NT2/D1 (cell line): ENCODE results near the gene WDR59.

Source experiments
- SUZ12 ChIP-seq: IDR thresholded peaks from 2 replicates; pipeline ENCODE4 v1.6.1; 2011; ENCODE audit not compliant: insufficient read length, insufficient read depth; ENCODE audit errors: extremely low read depth
- ZNF274 ChIP-seq: IDR thresholded peaks from 2 replicates; pipeline ENCODE4 v1.6.1; 2011; ENCODE audit warnings: mild to moderate bottlenecking, low read depth, low read length

GRCh38 chr16:74830648-74831047, 154.3 kb downstream of the WDR59 start:
- TF ChIP-seq ZNF274 (no peak), SUZ12 (no peak)
